ENCODE measurements around the gene ETV2.
A peak's percentile ranks its signal among the peaks of the same experiment; 100 is the strongest.
"Not testable (repeated sequence)": the region's sequence is repeated elsewhere in the genome, so short reads cannot be mapped to it uniquely, and the experiment has no call there.

Gene ETV2

GRCh38 chr19:35648017-35648961, 6.7 kb downstream of the ETV2 start, which contains the start of gene COX6B1:
Gene COX6B1, plus strand, starts transcription at chr19:35648323. Its CDS starts 2,921 bp downstream, at chr19:35651244.
- H3K27ac ChIP-seq (ENCODE audit: low read depth, low read length), result peak within 1 kb of the TSS; percentile 38
- peaks cover 35% of the 10 kb centered on the region for H3K79me2 ChIP-seq (ENCODE audit: control insufficient read depth, low read length)
- peaks cover 3% of the 10 kb centered on the region; the same call in 1 of the 2 replicates for H4K20me1 ChIP-seq (ENCODE audit: control insufficient read depth, insufficient read depth, low read depth, low read length)
- H3K9me3 ChIP-seq (ENCODE audit: control insufficient read depth, insufficient read depth, low read length), result no peaks in the 10 kb centered on the region
- peak within 1 kb of the TSS; percentile 90 for H3K4me3 ChIP-seq (ENCODE audit: low read length)
- peaks cover 28% of the 10 kb centered on the region for H3K36me3 ChIP-seq (ENCODE audit: control insufficient read depth, low read length)
- H3K27me3 ChIP-seq (ENCODE audit: control insufficient read depth, low read length), result no peaks in the 10 kb centered on the region
- peak within 1 kb of the TSS; percentile 96 for H3K4me2 ChIP-seq (ENCODE audit: low read length)
- H3K4me1 ChIP-seq (ENCODE audit: control insufficient read depth, low read length), result peaks cover 40% of the 10 kb centered on the region
- H3K9me2 ChIP-seq (replicated peaks; ENCODE audit: control insufficient read depth, low read length), result no peaks in the 10 kb centered on the region
- TF ChIP-seq EZH2phosphoT487 (IDR thresholded peaks at IDR 0.05; ENCODE audit: borderline replicate concordance, low read length) (no peak), CTCF (IDR thresholded peaks at IDR 0.05; ENCODE audit: low read depth, low read length, poor library complexity, severe bottlenecking) (no peak)
- H3F3A ChIP-seq (ENCODE audit: control insufficient read depth, insufficient read depth), result peaks cover 7% of the 10 kb centered on the region

- peaks cover 35% of the 10 kb centered on the region for H3K79me2 ChIP-seq (ENCODE audit: control insufficient read depth, low read length)
- no peaks in the 10 kb centered on the region for H3K9me2 ChIP-seq (replicated peaks; ENCODE audit: control insufficient read depth, low read length)
- no peak overlapping the region for H3K4me2 ChIP-seq (ENCODE audit: low read length)
- H4K20me1 ChIP-seq (ENCODE audit: control insufficient read depth, insufficient read depth, low read depth, low read length), result peaks cover 3% of the 10 kb centered on the region; the same call in 1 of the 2 replicates
- peaks cover 45% of the 10 kb centered on the region for H3K36me3 ChIP-seq (ENCODE audit: control insufficient read depth, low read length)
- no peaks in the 10 kb centered on the region for H3K9me3 ChIP-seq (ENCODE audit: control insufficient read depth, insufficient read depth, low read length)
- H3K27me3 ChIP-seq (ENCODE audit: control insufficient read depth, low read length), result no peaks in the 10 kb centered on the region
- H3F3A ChIP-seq (ENCODE audit: control insufficient read depth, insufficient read depth), result no peaks in the 10 kb centered on the region
- H3K4me3 ChIP-seq (ENCODE audit: low read length), result no peak overlapping the region
- H3K27ac ChIP-seq (ENCODE audit: low read depth, low read length), result no peak overlapping the region
- H3K4me1 ChIP-seq (ENCODE audit: control insufficient read depth, low read length), result peaks cover 19% of the 10 kb centered on the region
- no peak for TF ChIP-seq CTCF (IDR thresholded peaks at IDR 0.05; ENCODE audit: low read depth, low read length, poor library complexity, severe bottlenecking)
- no peak for TF ChIP-seq EZH2phosphoT487 (IDR thresholded peaks at IDR 0.05; ENCODE audit: borderline replicate concordance, low read length)
Observed at GRCh38 chr19:35650581-35650980, 9.0 kb downstream of the ETV2 start.

- H3K27ac ChIP-seq (ENCODE audit: low read depth, low read length); H3K4me2 ChIP-seq (ENCODE audit: low read length); H3K9me2 ChIP-seq (replicated peaks; ENCODE audit: control insufficient read depth, low read length); H4K20me1 ChIP-seq (ENCODE audit: control insufficient read depth, insufficient read depth, low read depth, low read length); H3F3A ChIP-seq (ENCODE audit: control insufficient read depth, insufficient read depth); H3K9me3 ChIP-seq (ENCODE audit: control insufficient read depth, insufficient read depth, low read length); H3K4me1 ChIP-seq (ENCODE audit: control insufficient read depth, low read length); H3K27me3 ChIP-seq (ENCODE audit: control insufficient read depth, low read length); H3K4me3 ChIP-seq (ENCODE audit: low read length): not testable (repeated sequence)
- peaks cover 60% of the 10 kb centered on the region for H3K36me3 ChIP-seq (ENCODE audit: control insufficient read depth, low read length)
- peaks cover 17% of the 10 kb centered on the region for H3K79me2 ChIP-seq (ENCODE audit: control insufficient read depth, low read length)
Observed at GRCh38 chr19:35654828-35655227, 13.3 kb downstream of the ETV2 start.

GRCh38 chr19:35655600-35655999, 14.1 kb downstream of the ETV2 start:
- Histone ChIP-seq H3K36me3 (ENCODE audit: control insufficient read depth, low read length) (peaks cover 53% of the 10 kb centered on the region), H3K27me3 (ENCODE audit: control insufficient read depth, low read length) (no peaks in the 10 kb centered on the region), H3K27ac (ENCODE audit: low read depth, low read length) (no peak overlapping the region), H3K4me2 (ENCODE audit: low read length) (no peak overlapping the region), H3K79me2 (ENCODE audit: control insufficient read depth, low read length) (peaks cover 10% of the 10 kb centered on the region), H3K9me2 (replicated peaks; ENCODE audit: control insufficient read depth, low read length) (no peaks in the 10 kb centered on the region), H3K4me3 (ENCODE audit: low read length) (no peak overlapping the region), H4K20me1 (ENCODE audit: control insufficient read depth, insufficient read depth, low read depth, low read length) (no peaks in the 10 kb centered on the region), H3F3A (ENCODE audit: control insufficient read depth, insufficient read depth) (no peaks in the 10 kb centered on the region), H3K4me1 (ENCODE audit: control insufficient read depth, low read length) (no peaks in the 10 kb centered on the region), H3K9me3 (ENCODE audit: control insufficient read depth, insufficient read depth, low read length) (no peaks in the 10 kb centered on the region)
- TF ChIP-seq EZH2phosphoT487 (IDR thresholded peaks at IDR 0.05; ENCODE audit: borderline replicate concordance, low read length) (no peak), CTCF (IDR thresholded peaks at IDR 0.05; ENCODE audit: low read depth, low read length, poor library complexity, severe bottlenecking) (no peak)
